ENCODE data around the gene KCNIP2. TPM values are rescaled to one million over a fixed set of nuclear protein-coding genes. Genes with fewer than 3 reads are reported as not detected.

KCNIP2 gene
- total RNA-seq (2022; extraction: Qiagen RNA extraction; ENCODE audit: low read depth), result 0.55 to 1.3 TPM (median 0.98 TPM) in 5 replicates

DNA sequence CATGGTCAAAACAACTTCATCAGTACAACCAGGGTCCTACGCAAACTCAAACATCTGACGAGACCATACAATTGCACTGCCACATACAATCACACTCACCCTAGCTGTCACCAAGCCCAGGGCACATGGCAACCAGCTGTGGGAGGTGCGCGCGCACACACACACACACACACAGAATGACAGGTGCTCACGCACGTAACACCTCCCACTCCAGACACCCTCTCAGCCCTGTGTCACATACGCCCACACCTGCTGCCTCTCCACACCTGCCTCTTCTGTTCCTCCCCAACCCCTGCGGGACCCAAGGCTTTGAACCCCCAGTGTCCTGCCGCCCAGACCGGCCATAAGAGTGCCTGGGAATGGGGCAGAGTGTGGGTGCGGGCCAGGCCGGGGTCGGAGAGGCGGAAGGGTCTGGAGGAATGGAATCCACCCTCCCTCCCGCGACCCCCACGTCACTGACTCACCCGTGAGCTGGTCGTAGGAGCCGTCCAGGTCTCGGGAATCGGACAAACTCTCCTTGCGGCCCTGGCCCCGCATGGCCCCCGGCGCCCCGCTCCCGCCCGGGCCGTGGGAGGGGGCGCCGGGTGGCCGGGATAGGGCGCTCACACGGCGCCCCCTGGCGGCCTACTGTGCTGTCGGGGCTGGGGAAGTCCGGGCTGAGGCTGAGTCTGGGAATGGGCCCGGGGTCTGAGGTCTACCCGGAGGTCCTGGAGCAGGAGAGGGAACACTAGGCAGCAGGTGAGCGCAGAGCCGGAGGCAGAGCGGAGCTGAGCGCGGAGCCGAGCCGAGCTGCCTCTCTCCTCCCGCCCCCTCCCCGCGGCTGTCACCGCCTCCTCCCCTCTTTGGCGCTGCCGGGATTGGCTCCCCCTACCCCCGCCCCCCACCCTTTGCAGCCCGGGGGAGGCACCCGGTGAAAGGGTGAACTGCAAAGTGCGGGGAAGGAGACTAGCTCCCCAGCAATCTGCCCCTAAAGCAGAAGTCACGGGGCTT, at the start of gene KCNIP2:
Gene KCNIP2, minus strand, starts transcription at position 769 of the 990 bp plus-strand sequence. Its CDS starts 232 bp downstream, at position 537.

DNA sequence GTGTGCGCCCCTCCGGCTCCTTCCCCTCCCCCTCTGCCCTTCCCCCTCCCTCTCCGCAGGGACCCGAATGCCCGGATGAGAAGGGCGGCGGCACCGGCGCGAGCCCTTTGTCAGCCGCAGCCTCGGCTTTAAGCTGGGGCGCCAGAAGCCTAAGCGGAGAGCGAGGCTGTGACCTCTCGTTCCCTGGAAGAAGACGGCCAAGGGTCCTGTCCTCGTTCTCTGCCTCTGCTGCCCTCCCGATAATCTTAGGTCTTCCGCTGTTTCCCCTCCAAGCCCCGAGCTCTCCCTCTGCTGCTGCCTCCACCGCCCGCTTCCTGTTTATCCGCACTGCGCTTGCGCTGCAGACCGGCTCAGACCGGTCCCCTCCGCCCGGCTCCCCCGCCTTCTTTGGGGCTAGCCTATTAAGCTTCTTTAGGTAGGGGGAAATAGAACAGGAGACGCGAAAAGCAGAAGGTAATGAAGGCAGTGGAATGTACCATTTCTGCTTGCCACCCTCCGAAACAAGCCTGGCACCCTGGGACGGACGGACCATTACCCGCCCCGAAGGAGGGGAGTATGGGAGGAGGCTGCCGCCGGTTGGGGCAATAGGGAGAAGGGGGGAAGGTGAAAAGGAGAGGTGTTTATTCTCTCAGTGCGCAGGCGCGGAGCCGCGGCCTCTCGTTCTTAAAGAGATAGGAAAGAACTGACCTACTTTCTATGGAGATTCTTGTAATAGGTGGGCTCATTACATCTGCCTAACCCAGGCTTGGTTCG, 25.3 kb downstream of the KCNIP2 start, which contains the start of gene OGA:
Gene OGA, minus strand, starts transcription at position 326 of the 753 bp plus-strand sequence. CDS start 422 bp downstream, outside the sequence.

DNA sequence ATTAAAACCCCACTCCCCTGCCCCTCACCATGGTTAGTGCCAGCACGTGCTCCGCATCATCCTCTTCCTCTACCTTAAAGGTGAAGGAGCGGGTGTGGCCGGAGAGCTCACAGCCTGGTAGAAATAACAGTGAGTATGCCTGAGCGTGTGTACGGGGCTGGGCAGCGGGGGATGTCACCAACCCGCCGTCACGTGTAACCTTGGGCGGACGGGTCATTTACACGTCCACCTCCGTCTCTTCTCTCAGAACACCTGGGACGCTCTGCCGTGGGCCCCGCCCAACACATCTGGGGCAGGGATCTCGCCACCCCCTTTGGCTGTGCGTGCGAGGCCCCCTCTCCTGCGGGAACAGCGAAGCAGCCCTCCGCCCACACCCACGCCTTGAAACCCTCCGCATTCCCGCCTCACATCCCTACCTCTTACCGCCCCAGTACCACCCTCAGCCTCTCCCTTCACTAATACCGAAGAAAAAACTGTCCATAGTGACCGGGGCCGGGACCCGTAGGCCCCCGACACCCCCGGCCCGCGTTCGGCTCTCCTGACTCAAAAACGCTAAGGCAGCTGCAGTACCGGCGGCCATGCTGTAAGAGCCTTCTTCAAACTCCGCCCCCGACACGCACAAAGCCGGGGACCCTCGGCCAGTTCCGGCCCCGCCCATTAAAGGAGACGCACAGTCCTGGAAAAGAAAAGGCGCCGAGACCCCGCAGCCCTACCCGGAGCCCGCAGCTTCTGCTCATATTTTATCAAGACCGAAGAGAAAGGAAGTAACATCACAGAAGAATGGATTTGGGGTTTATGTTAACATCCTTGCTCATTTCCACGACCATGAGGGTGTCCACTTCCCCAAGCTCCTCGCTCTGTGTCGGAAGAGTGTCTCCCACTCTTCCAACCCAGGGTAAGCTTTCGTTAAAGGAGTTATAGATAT, 60.5 kb downstream of the KCNIP2 start, which contains the start of gene NPM3:
Gene NPM3, minus strand, starts transcription at position 636 of the 925 bp plus-strand sequence. Its CDS starts 56 bp downstream, at position 580.

Other genes starting within 250 kb of the KCNIP2 start
- 20.3 to 25.0 TPM (median 21.8 TPM) in 5 replicates for gene FBXW4, start 148.6 kb downstream of the KCNIP2 start, total RNA-seq (2022; extraction: Qiagen RNA extraction; ENCODE audit: low read depth)
- gene FGF8, start 67.7 kb downstream of the KCNIP2 start, total RNA-seq (2022; extraction: Qiagen RNA extraction; ENCODE audit: low read depth), result not detected in 5 replicates
- 83.0 to 134 TPM (median 110 TPM) in 5 replicates for gene NPM3, start 60.4 kb downstream of the KCNIP2 start, total RNA-seq (2022; extraction: Qiagen RNA extraction; ENCODE audit: low read depth)
- 69.1 to 82.5 TPM (median 73.9 TPM) in 5 replicates for gene OGA, start 25.4 kb downstream of the KCNIP2 start, total RNA-seq (2022; extraction: Qiagen RNA extraction; ENCODE audit: low read depth)
- gene ARMH3, start 212.4 kb upstream of the KCNIP2 start, total RNA-seq (2022; extraction: Qiagen RNA extraction; ENCODE audit: low read depth), result 8.3 to 13.7 TPM (median 11.9 TPM) in 5 replicates
- 20.8 to 41.6 TPM (median 35.3 TPM) in 5 replicates for gene HPS6, start 221.5 kb upstream of the KCNIP2 start, total RNA-seq (2022; extraction: Qiagen RNA extraction; ENCODE audit: low read depth)

Measured in A549 treated with ZK216348 at 1 μM for 4 hours (cell line).